Mucosa of rectum (tissue), 2 donors: ENCODE results near the gene PRKD2.

Experiments used
- H3K27ac ChIP-seq, 2 donors: one replicate each; pipeline ENCODE4 v1.7.0; 2013; ENCODE audit warnings: inconsistent platforms in 2 of 2, low read depth in 2 of 2, low read length in 2 of 2
- H3K27me3 ChIP-seq, 2 donors: one replicate each; pipeline ENCODE4 v1.7.0; 2013; ENCODE audit warnings: low read length in 2 of 2; ENCODE audit not compliant: control insufficient read depth in 2 of 2, insufficient read depth in 2 of 2
- H3K36me3 ChIP-seq, 2 donors: one replicate each; pipeline ENCODE4 v1.7.0; 2013; ENCODE audit warnings: low read length in 2 of 2; ENCODE audit not compliant: control insufficient read depth in 2 of 2, insufficient read depth in 2 of 2
- H3K4me1 ChIP-seq, 2 donors: one replicate each; pipeline ENCODE4 v1.7.0; 2013; ENCODE audit warnings: low read length in 2 of 2, mild to moderate bottlenecking in 1 of 2; ENCODE audit not compliant: control insufficient read depth in 2 of 2, insufficient read depth in 2 of 2
- H3K4me3 ChIP-seq, 2 donors: one replicate each; pipeline ENCODE4 v1.7.0; 2013; ENCODE audit warnings: low read length in 2 of 2
- H3K9ac ChIP-seq, 2 donors: one replicate each; pipeline ENCODE4 v1.7.0; 2013; ENCODE audit warnings: low read length in 2 of 2, low read depth in 1 of 2, mild to moderate bottlenecking in 1 of 2
- H3K9me3 ChIP-seq, 2 donors: one replicate each; pipeline ENCODE4 v1.7.0; 2013; ENCODE audit warnings: low read length in 2 of 2; ENCODE audit not compliant: control insufficient read depth in 2 of 2
- donor health status: healthy.
- donor health status: Normal muscosa, but diverticular disease.

Gene PRKD2

DNA sequence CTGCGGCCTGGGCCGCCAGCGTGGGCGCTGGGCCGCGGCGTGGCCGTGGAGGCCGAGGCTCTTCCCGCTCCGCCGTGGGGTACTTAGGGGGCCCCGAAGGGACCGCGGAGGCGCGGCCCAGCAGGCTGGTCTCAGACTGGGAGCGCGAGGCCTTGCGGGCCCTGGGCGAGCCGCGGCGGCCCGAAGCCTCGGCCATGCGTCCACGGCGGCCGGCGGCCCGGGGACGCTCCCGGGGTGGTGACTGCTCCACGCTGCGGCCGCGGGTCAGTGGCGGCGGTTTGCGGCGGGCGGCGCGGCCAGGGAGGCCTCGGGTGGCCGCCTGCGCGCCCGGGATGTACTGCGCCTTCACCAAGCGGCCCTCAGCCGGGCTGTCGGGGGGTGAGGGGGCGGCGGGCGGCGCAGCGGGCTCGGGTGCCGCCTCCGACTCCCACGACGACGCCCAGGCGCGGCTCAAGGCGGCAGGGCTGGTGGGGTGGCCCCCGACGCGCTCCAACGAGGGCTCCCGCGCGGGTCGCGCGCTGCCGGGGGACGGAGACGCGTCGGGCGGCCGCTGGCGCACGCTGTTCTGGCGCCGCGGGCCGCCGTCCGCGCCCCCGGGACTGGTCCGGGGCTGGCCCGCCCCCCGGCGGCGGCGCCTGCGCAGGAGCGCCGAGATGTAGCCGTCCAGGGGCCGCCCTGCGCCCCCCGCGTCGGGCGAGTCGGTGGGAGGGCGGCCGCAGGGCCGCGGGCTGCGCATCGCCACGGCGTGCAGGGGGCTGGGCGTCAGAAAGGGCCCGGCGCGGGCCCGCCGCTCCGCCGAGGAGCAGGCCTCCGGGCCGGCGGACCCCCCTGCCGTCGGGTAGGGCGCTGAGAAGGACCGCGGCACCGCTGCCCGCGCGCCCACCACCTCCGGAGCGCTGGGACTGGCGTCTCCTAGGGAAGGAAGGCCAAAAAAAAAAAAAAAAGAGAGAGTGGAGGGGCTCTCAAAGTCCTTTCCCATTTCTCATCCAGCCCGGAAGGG is 67.7 kb downstream of the PRKD2 start:
- Histone ChIP-seq H3K27me3 (peaks cover 4 to 8% of the 10 kb centered on the region in 2 donors), H3K9ac (no peak overlapping the region), H3K4me1 (no peaks in the 10 kb centered on the region), H3K36me3 (no peaks in the 10 kb centered on the region), H3K27ac (no peak overlapping the region), H3K4me3 (no peak overlapping the region), H3K9me3 (no peaks in the 10 kb centered on the region)

GRCh38 chr19:46648060-46648960 is 68.6 kb downstream of the PRKD2 start:
- Histone ChIP-seq H3K27me3 (peaks cover 4 to 5% of the 10 kb centered on the region in 2 donors), H3K9me3 (no peaks in the 10 kb centered on the region), H3K36me3 (no peaks in the 10 kb centered on the region), H3K27ac (no peak overlapping the region), H3K9ac (no peak overlapping the region), H3K4me3 (no peak overlapping the region), H3K4me1 (no peaks in the 10 kb centered on the region)

DNA sequence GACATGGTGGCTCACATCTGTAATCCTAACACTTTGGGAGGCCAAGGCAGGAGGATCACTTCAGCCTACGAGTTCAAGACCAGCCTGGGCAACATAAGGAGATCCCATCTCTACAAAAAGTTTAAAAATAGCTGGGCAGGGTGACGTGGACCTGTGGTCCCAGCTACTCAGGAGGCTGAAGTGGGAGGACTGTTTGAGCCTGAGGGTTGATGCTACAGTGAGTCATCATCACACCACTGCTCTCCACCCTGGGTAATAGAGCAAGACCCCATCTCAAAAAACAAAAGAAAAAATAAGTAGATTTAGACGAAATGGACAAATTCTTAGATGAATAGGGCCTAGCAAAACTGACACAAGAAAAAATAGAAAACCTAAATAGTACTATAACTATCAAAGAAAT is 70.5 kb downstream of the PRKD2 start:
- peaks cover 4 to 5% of the 10 kb centered on the region in 2 donors for H3K27me3 ChIP-seq
- H3K9ac ChIP-seq = no peak overlapping the region
- no peak overlapping the region for H3K27ac ChIP-seq
- H3K9me3 ChIP-seq = no peaks in the 10 kb centered on the region
- H3K4me1 ChIP-seq = no peaks in the 10 kb centered on the region
- no peaks in the 10 kb centered on the region for H3K36me3 ChIP-seq
- H3K4me3 ChIP-seq = no peak overlapping the region

GRCh38 chr19:46644720-46645119 is 72.2 kb downstream of the PRKD2 start:
- H3K4me3 ChIP-seq = no peak overlapping the region
- H3K9me3 ChIP-seq = no peaks in the 10 kb centered on the region
- peaks cover 16 to 17% of the 10 kb centered on the region in 2 donors for H3K27me3 ChIP-seq

GRCh38 chr19:46640656-46641055 is 76.3 kb downstream of the PRKD2 start:
- Histone ChIP-seq H3K27ac (no peak overlapping the region), H3K9me3 (no peaks in the 10 kb centered on the region), H3K4me3 (no peak overlapping the region), H3K9ac (no peak overlapping the region), H3K4me1 (peaks cover 5 to 17% of the 10 kb centered on the region in 2 donors), H3K36me3 (no peaks in the 10 kb centered on the region), H3K27me3 (peaks cover 30 to 39% of the 10 kb centered on the region in 2 donors)

More at GRCh38 chr19:46644720-46645119, 72.2 kb downstream of the PRKD2 start:
- H3K4me1 ChIP-seq = peaks cover 0 to 3% of the 10 kb centered on the region in 2 donors
- no peaks in the 10 kb centered on the region for H3K36me3 ChIP-seq
- no peak overlapping the region for H3K27ac ChIP-seq
- no peak overlapping the region for H3K9ac ChIP-seq

- peak overlapping the region; percentile 30 to 56 for H3K9ac ChIP-seq
- H3K36me3 ChIP-seq = no peaks in the 10 kb centered on the region
- no peaks in the 10 kb centered on the region for H3K9me3 ChIP-seq
- peak overlapping the region; percentile 42 to 65 for H3K27ac ChIP-seq
- peak overlapping the region; percentile 53 to 65 for H3K4me3 ChIP-seq
- H3K27me3 ChIP-seq = peaks cover 30 to 45% of the 10 kb centered on the region in 2 donors
- H3K4me1 ChIP-seq = peaks cover 5 to 17% of the 10 kb centered on the region in 2 donors
Measured at GRCh38 chr19:46639358-46640182, 77.3 kb downstream of the PRKD2 start.

- peaks cover 40 to 52% of the 10 kb centered on the region in 2 donors for H3K27me3 ChIP-seq
- no peaks in the 10 kb centered on the region for H3K9me3 ChIP-seq
- no peak overlapping the region for H3K27ac ChIP-seq
- peaks cover 13 to 29% of the 10 kb centered on the region in 2 donors for H3K4me1 ChIP-seq
- no peak overlapping the region for H3K9ac ChIP-seq
- no peak overlapping the region for H3K4me3 ChIP-seq
- H3K36me3 ChIP-seq = no peaks in the 10 kb centered on the region
Measured at GRCh38 chr19:46637224-46637623, 79.7 kb downstream of the PRKD2 start.

GRCh38 chr19:46635920-46636761 is 80.8 kb downstream of the PRKD2 start, which contains the start of gene GNG8:
Gene GNG8 (minus strand): TSS chr19:46636202. CDS start chr19:46634682, 1,520 bp downstream.
- H3K27ac ChIP-seq = no peak within 1 kb of the TSS
- no peak within 1 kb of the TSS for H3K9ac ChIP-seq
- H3K4me3 ChIP-seq = no peak within 1 kb of the TSS
- no peaks in the 10 kb centered on the region for H3K9me3 ChIP-seq
- peaks cover 13 to 29% of the 10 kb centered on the region in 2 donors for H3K4me1 ChIP-seq
- no peaks in the 10 kb centered on the region for H3K36me3 ChIP-seq
- peaks cover 48 to 60% of the 10 kb centered on the region in 2 donors for H3K27me3 ChIP-seq
